IMR-90 (cell line): ENCODE data around the gene EFHC2. TPM values are rescaled to one million over a fixed set of nuclear protein-coding genes. Genes with fewer than 3 reads are reported as not detected.

Experiments
- ATAC-seq: fragments of 200-7000 bp; cut with Tn5 transposase; 2 replicates; pipeline ENCODE4 v1.9.1; 2020; ENCODE audit warnings: low read depth, mild to moderate bottlenecking, moderate library complexity
- BruUV-seq: library from RNA; stranded (reverse); fragments of 400-500 nt; replicated peaks from 2 replicates; lab custom pipeline; 2021; lab: Mats Ljungman, UMichigan
- CTCF ChIA-PET: fragments of 300-600 bp; formaldehyde crosslinking; extraction: SDS; loops from one replicate; lab custom pipeline; 2021; ENCODE audit warnings: antibody characterized with exemption; lab: Yijun Ruan, JAX
- POLR2A ChIA-PET: fragments of 300-600 bp; sonication (Branson Sonifier 250); formaldehyde crosslinking; loops from one replicate; lab custom pipeline; 2022; ENCODE audit warnings: antibody characterized with exemption; ENCODE audit not compliant: unreplicated experiment; lab: Charles Lee
- DNase-seq: peaks from one replicate; pipeline ENCODE4 v3.0.0; 2013
- H2AFZ ChIP-seq: replicated peaks from 2 replicates; pipeline ENCODE3; 2013; ENCODE audit warnings: low read length, mild to moderate bottlenecking; ENCODE audit not compliant: poor library complexity
- H2AK5ac ChIP-seq: 2 replicates; pipeline ENCODE4 v1.6.1; 2013; ENCODE audit warnings: low read depth, low read length, inconsistent platforms
- H2AK9ac ChIP-seq: replicated peaks from 2 replicates; pipeline ENCODE3; 2013; ENCODE audit warnings: mild to moderate bottlenecking, low read depth, low read length, moderate library complexity; ENCODE audit not compliant: poor library complexity
- H2BK120ac ChIP-seq: 2 replicates; pipeline ENCODE4 v1.6.1; 2013; ENCODE audit warnings: low read depth, low read length, inconsistent platforms
- H2BK15ac ChIP-seq: 3 replicates; pipeline ENCODE4 v1.6.1; 2013; ENCODE audit warnings: low read depth, low read length, inconsistent platforms
- H2BK20ac ChIP-seq: 2 replicates; pipeline ENCODE4 v1.6.1; 2013; ENCODE audit warnings: low read depth, mild to moderate bottlenecking, inconsistent platforms, low read length, moderate library complexity
- H2BK5ac ChIP-seq: 2 replicates; pipeline ENCODE4 v1.6.1; 2013; ENCODE audit warnings: mild to moderate bottlenecking, low read depth, low read length, inconsistent platforms; ENCODE audit not compliant: poor library complexity, severe bottlenecking
- H3K14ac ChIP-seq: replicated peaks from 2 replicates; pipeline ENCODE4 v1.6.1; 2013; ENCODE audit warnings: low read depth, low read length, inconsistent platforms
- H3K18ac ChIP-seq: 2 replicates; pipeline ENCODE4 v1.6.1; 2013; ENCODE audit warnings: low read depth, low read length, control low read depth
- H3K23ac ChIP-seq: 2 replicates; pipeline ENCODE4 v1.6.1; 2013; ENCODE audit warnings: low read depth, low read length, inconsistent platforms
- H3K27ac ChIP-seq: 2 replicates; pipeline ENCODE4 v1.5.1; 2013; ENCODE audit warnings: mild to moderate bottlenecking, control low read depth, low read length; ENCODE audit not compliant: insufficient read depth
- H3K27me3 ChIP-seq: 2 replicates; pipeline ENCODE4 v1.6.1; 2013; ENCODE audit warnings: low read length; ENCODE audit not compliant: control insufficient read depth, insufficient read depth
- H3K36me3 ChIP-seq: 2 replicates; pipeline ENCODE4 v1.6.1; 2013; ENCODE audit warnings: low read length, mixed read lengths; ENCODE audit not compliant: control insufficient read depth, insufficient read depth
- H3K4ac ChIP-seq: 2 replicates; pipeline ENCODE4 v1.6.1; 2013; ENCODE audit warnings: low read depth, low read length, inconsistent platforms
- H3K4me1 ChIP-seq: 2 replicates; pipeline ENCODE4 v1.6.1; 2013; ENCODE audit warnings: low read length, mixed read lengths; ENCODE audit not compliant: control insufficient read depth, insufficient read depth
- H3K4me2 ChIP-seq: 2 replicates; pipeline ENCODE4 v1.6.1; 2013; ENCODE audit warnings: low read depth, mild to moderate bottlenecking, control low read depth, low read length, moderate library complexity
- H3K4me3 ChIP-seq: 2 replicates; pipeline ENCODE4 v1.5.1; 2013; ENCODE audit warnings: low read depth, mild to moderate bottlenecking, control low read depth, low read length, moderate library complexity; ENCODE audit not compliant: insufficient read depth
- H3K56ac ChIP-seq: 2 replicates; pipeline ENCODE4 v1.6.1; 2013; ENCODE audit warnings: low read length, inconsistent platforms; ENCODE audit not compliant: insufficient read depth; ENCODE audit errors: extremely low read depth
- H3K79me1 ChIP-seq, 2 experiments: 2 replicates each; pipeline ENCODE4 v1.6.1; 2013; ENCODE audit warnings: low read length in 2 of 2, inconsistent platforms in 1 of 2, low read depth in 1 of 2
- H3K9ac ChIP-seq: 2 replicates; pipeline ENCODE4 v1.6.1; 2013; ENCODE audit warnings: low read depth, low read length, control low read depth
- H3K9me1 ChIP-seq: 2 replicates; pipeline ENCODE4 v1.6.1; 2013; ENCODE audit warnings: low read length, inconsistent platforms; ENCODE audit not compliant: insufficient read depth
- H3K9me3 ChIP-seq: 2 replicates; pipeline ENCODE4 v1.6.1; 2013; ENCODE audit warnings: low read length; ENCODE audit not compliant: control insufficient read depth, insufficient read depth
- H4K20me1 ChIP-seq: 2 replicates; pipeline ENCODE4 v1.6.1; 2013; ENCODE audit warnings: low read length, inconsistent platforms; ENCODE audit not compliant: insufficient read depth
- H4K5ac ChIP-seq: 2 replicates; pipeline ENCODE4 v1.6.1; 2013; ENCODE audit warnings: mild to moderate bottlenecking, low read depth, low read length, control low read depth
- H4K8ac ChIP-seq, 2 experiments: 2 replicates each; pipeline ENCODE4 v1.6.1; 2013; ENCODE audit warnings: low read depth in 2 of 2, low read length in 2 of 2, control low read depth in 1 of 2, inconsistent platforms in 1 of 2
- H4K91ac ChIP-seq: 2 replicates; pipeline ENCODE4 v1.6.1; 2013; ENCODE audit warnings: low read depth, low read length, inconsistent platforms; ENCODE audit not compliant: insufficient read depth
- BHLHE40 ChIP-seq: fragments of 150-350 bp; IDR thresholded peaks from 2 replicates; pipeline ENCODE4 v1.6.1; 2016; ENCODE audit warnings: mild to moderate bottlenecking, low read depth, low read length
- CEBPB ChIP-seq: IDR thresholded peaks from 2 replicates; pipeline ENCODE4 v1.6.1; 2012; ENCODE audit warnings: low read depth, low read length, improper control_type of control experiment
- CHD1 ChIP-seq: IDR thresholded peaks from 2 replicates; pipeline ENCODE4 v1.6.1; 2012; ENCODE audit warnings: low read depth, low read length, improper control_type of control experiment
- CTCF ChIP-seq: conservative IDR thresholded peaks from 2 replicates; pipeline ENCODE4 v1.5.1; 2012; ENCODE audit warnings: mild to moderate bottlenecking, low read depth, low read length, improper control_type of control experiment
- ELK1 ChIP-seq: fragments of 150-350 bp; IDR thresholded peaks from 2 replicates; pipeline ENCODE4 v1.6.1; 2016; ENCODE audit warnings: low read depth, mild to moderate bottlenecking, low read length, moderate library complexity, borderline replicate concordance
- FOS ChIP-seq: fragments of 150-350 bp; IDR thresholded peaks from 2 replicates; pipeline ENCODE4 v1.6.1; 2016; ENCODE audit warnings: low read depth, low read length
- MAFK ChIP-seq: IDR thresholded peaks from 2 replicates; pipeline ENCODE4 v1.6.1; 2012; ENCODE audit warnings: low read depth, low read length, improper control_type of control experiment
- MAZ ChIP-seq: IDR thresholded peaks from 2 replicates; pipeline ENCODE4 v1.6.1; 2012; ENCODE audit warnings: low read depth, mild to moderate bottlenecking, low read length, improper control_type of control experiment, moderate library complexity, borderline replicate concordance
- MXI1 ChIP-seq: IDR thresholded peaks from 2 replicates; pipeline ENCODE4 v1.6.1; 2012; ENCODE audit warnings: low read depth, mild to moderate bottlenecking, low read length, moderate library complexity, borderline replicate concordance
- NFE2L2 ChIP-seq: fragments of 150-350 bp; IDR thresholded peaks from 2 replicates; pipeline ENCODE4 v1.6.1; 2016; ENCODE audit warnings: low read depth, mild to moderate bottlenecking, low read length
- POLR2A ChIP-seq: IDR thresholded peaks from 2 replicates; pipeline ENCODE4 v1.6.1; 2012; ENCODE audit warnings: mild to moderate bottlenecking, low read depth, low read length
- RAD21 ChIP-seq: IDR thresholded peaks from 2 replicates; pipeline ENCODE4 v1.6.1; 2012; ENCODE audit warnings: low read length, improper control_type of control experiment
- RCOR1 ChIP-seq: IDR thresholded peaks from 2 replicates; pipeline ENCODE4 v1.6.1; 2012; ENCODE audit warnings: mild to moderate bottlenecking, low read length, improper control_type of control experiment; ENCODE audit not compliant: insufficient replicate concordance
- RFX5 ChIP-seq: IDR thresholded peaks from 2 replicates; pipeline ENCODE4 v1.8.0; 2012; ENCODE audit warnings: low read depth, mild to moderate bottlenecking, low read length, moderate library complexity
- SMC3 ChIP-seq: fragments of 150-350 bp; IDR thresholded peaks from 2 replicates; pipeline ENCODE4 v1.6.1; 2016; ENCODE audit warnings: low read depth, mild to moderate bottlenecking, antibody characterized with exemption, low read length, moderate library complexity
- WGBS, 2 experiments: methylation state at CpG; one replicate each; pipeline versions ENCODE4 v1.1.5 to v1.1.7; 2013; ENCODE audit warnings: missing lambda C conversion rate in 2 of 2; ENCODE audit not compliant: insufficient read length in 1 of 2; ENCODE audit errors: extremely low coverage in 2 of 2; 5-methylcytosine and 5-hydroxymethylcytosine counted together
- dilution Hi-C: fragments of 300-500 bp; cut with HindIII; formaldehyde crosslinking; loops from one replicate; pipeline ENCODE4 v1.14.3; 2018; ENCODE audit warnings: low sequenced_read_pairs; ENCODE audit not compliant: unreplicated experiment
- in situ Hi-C: fragments of 300-500 bp; cut with MboI; formaldehyde crosslinking; loops from 3 replicates; pipeline ENCODE4 v1.14.3; 2019; ENCODE audit warnings: low sequenced_read_pairs, inconsistent platforms, mixed read lengths
- intact Hi-C: fragments of 100-400 bp; cut with micrococcal nuclease; formaldehyde crosslinking; loops from 2 replicates; pipeline ENCODE4 v1.10.0; 2022
- polyA plus RNA-seq, 3 experiments: library from polyadenylated mRNA; depleted of rRNA; stranded (reverse); fragments of >200 nt; gene quantifications; 2 replicates each; pipeline ENCODE4 v1.2.3, GENCODE V29; 2012; ENCODE audit warnings: low replicate concordance in 1 of 3
- total RNA-seq: library from RNA; depleted of rRNA; stranded (reverse); fragments of >200 nt; gene quantifications from 2 replicates; pipeline ENCODE4 v1.2.3, GENCODE V29; 2012
- TF ChIP-seq, protein P1 (sequence below): fragments of 150-350 bp; IDR thresholded peaks from 2 replicates; pipeline ENCODE4 v1.6.1; 2017; ENCODE audit warnings: mild to moderate bottlenecking, antibody characterized with exemption, low read length, low read depth

The EFHC2 gene
- total and polyA plus RNA-seq, 2 of the 4 experiments (the other 2 are of a cell fraction), result 0.18 to 0.24 TPM

DNA sequence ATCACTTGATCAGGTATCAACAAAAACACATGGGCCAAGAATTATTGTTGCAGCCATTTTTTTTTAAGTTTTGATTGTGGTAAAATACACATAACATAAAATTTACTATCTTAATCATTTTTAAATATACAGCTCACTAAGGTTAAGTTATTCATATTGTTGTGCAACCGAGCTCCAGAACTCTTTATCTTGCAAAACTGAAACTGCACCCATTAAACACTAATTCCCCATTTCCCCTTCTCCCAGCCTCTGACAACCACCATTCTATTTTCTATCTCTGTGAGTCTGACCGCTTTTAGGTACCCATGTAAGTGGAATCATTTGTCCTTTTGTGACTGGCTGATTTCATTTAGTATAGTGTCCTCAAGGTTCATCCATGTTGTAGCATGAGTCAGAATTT is 244.1 kb downstream of the EFHC2 start:
- H2BK15ac ChIP-seq, result no peak overlapping the region
- no peaks in the 10 kb centered on the region for H3K36me3 ChIP-seq
- no peak overlapping the region for H3K23ac ChIP-seq
- H4K8ac ChIP-seq, result no peak overlapping the region
- H2BK5ac ChIP-seq, result no peak overlapping the region
- H3K14ac ChIP-seq, result no peak overlapping the region
- H2AK9ac ChIP-seq, result no peak overlapping the region
- no peaks in the 10 kb centered on the region for H3K4me1 ChIP-seq
- H2AK5ac ChIP-seq, result no peak overlapping the region
- ATAC-seq (no peak), DNase-seq (no peak)
- in situ Hi-C loops, result no loop called here
- no peak overlapping the region for H2BK20ac ChIP-seq
- no peak overlapping the region for H4K5ac ChIP-seq
- no peak overlapping the region for H3K56ac ChIP-seq
- H3K9me1 ChIP-seq, result no peaks in the 10 kb centered on the region
- no peak overlapping the region for H2BK120ac ChIP-seq
- H3K4me3 ChIP-seq, result no peak overlapping the region
- ChIA-PET POLR2A (no interaction called here), CTCF (no interaction called here)
- no peaks in the 10 kb centered on the region for H4K20me1 ChIP-seq
- no CpG with 5 or more reads among the region's 2 CpGs for WGBS, 2 experiments
- peaks cover 3% of the 10 kb centered on the region for H3K27me3 ChIP-seq
- no peak overlapping the region for H3K4ac ChIP-seq
- no peak overlapping the region for H4K91ac ChIP-seq
- TF ChIP-seq MAFK, result no peak
- TF ChIP-seq CEBPB, result no peak
- TF ChIP-seq RCOR1, result no peak
- no peak for TF ChIP-seq ELK1
- no peak for TF ChIP-seq CHD1
- no peak for TF ChIP-seq POLR2A
- TF ChIP-seq, protein P1, sequence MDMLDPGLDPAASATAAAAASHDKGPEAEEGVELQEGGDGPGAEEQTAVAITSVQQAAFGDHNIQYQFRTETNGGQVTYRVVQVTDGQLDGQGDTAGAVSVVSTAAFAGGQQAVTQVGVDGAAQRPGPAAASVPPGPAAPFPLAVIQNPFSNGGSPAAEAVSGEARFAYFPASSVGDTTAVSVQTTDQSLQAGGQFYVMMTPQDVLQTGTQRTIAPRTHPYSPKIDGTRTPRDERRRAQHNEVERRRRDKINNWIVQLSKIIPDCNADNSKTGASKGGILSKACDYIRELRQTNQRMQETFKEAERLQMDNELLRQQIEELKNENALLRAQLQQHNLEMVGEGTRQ, result no peak
- TF ChIP-seq FOS, result no peak
- TF ChIP-seq NFE2L2, result no peak
- no peak for TF ChIP-seq SMC3
- no peak for TF ChIP-seq RAD21
- TF ChIP-seq CTCF, result no peak
- no peak for TF ChIP-seq MAZ
- no peak for TF ChIP-seq RFX5
- no peak for TF ChIP-seq BHLHE40
- no peak for TF ChIP-seq MXI1
- intact Hi-C loops, result no loop called here
- no peak overlapping the region for H3K18ac ChIP-seq
- no peak overlapping the region for H3K4me2 ChIP-seq
- BruUV-seq, result no TSS peak
- H3K27ac ChIP-seq, result no peak overlapping the region
- no peaks in the 10 kb centered on the region for H3K9me3 ChIP-seq
- H3K9ac ChIP-seq, result no peak overlapping the region
- dilution Hi-C loops, result no loop called here
- no peaks in the 10 kb centered on the region for H3K79me1 ChIP-seq
- no peak overlapping the region for H2AFZ ChIP-seq
